Neural cell (in vitro differentiated cells): Measurements from ENCODE around the gene CUL3. TPM values are rescaled to one million over a fixed set of nuclear protein-coding genes. Genes with fewer than 3 reads are reported as not detected.

ENCODE experiments used
- H2AFZ ChIP-seq: fragments of 200-600, 300-800 bp; sonication (generic), shearing (Covaris generic); 2 replicates; pipeline ENCODE4 v1.6.0; 2014; ENCODE audit warnings: low read depth, mild to moderate bottlenecking, antibody characterized with exemption, low read length, moderate library complexity
- H3F3A ChIP-seq: fragments of 200-600 bp; shearing (Covaris generic); 2 replicates; pipeline ENCODE4 v1.6.1; 2016; ENCODE audit warnings: mild to moderate bottlenecking, moderate library complexity, mixed read lengths, antibody characterized with exemption, low read length; ENCODE audit not compliant: insufficient read depth, poor library complexity, severe bottlenecking
- H3K27ac ChIP-seq: fragments of 200-600, 300-800 bp; sonication (generic), shearing (Covaris generic); 2 replicates; pipeline ENCODE4 v1.5.1; 2014; ENCODE audit warnings: mild to moderate bottlenecking, low read length, moderate library complexity
- H3K27me3 ChIP-seq: fragments of 300-800, 200-600 bp; sonication (generic), shearing (Covaris generic); 2 replicates; pipeline ENCODE4 v1.6.0; 2014; ENCODE audit warnings: mild to moderate bottlenecking, low read depth, low read length, moderate library complexity; ENCODE audit not compliant: insufficient read depth
- H3K36me3 ChIP-seq: fragments of 300-800, 200-600 bp; sonication (generic), shearing (Covaris generic); 2 replicates; pipeline ENCODE4 v1.5.1; 2014; ENCODE audit warnings: mild to moderate bottlenecking, antibody characterized with exemption, low read length, moderate library complexity; ENCODE audit not compliant: insufficient read depth
- H3K4me2 ChIP-seq: fragments of 300-800, 200-600 bp; sonication (generic), shearing (Covaris generic); 2 replicates; pipeline ENCODE4 v1.6.0; 2014; ENCODE audit warnings: mild to moderate bottlenecking, low read length
- H3K4me3 ChIP-seq: fragments of 300-800, 200-600 bp; sonication (generic), shearing (Covaris generic); 2 replicates; pipeline ENCODE4 v1.5.1; 2014; ENCODE audit warnings: mild to moderate bottlenecking, low read length, moderate library complexity
- H3K79me2 ChIP-seq: fragments of 200-600 bp; shearing (Covaris generic); replicated peaks from 2 replicates; pipeline ENCODE4 v1.6.0; 2014; ENCODE audit warnings: mild to moderate bottlenecking, low read length, moderate library complexity; ENCODE audit not compliant: insufficient read depth
- H3K9ac ChIP-seq: fragments of 300-800, 200-600 bp; sonication (generic), shearing (Covaris generic); 2 replicates; pipeline ENCODE4 v1.6.1; 2016; ENCODE audit warnings: mild to moderate bottlenecking, low read length, mixed read lengths
- H3K9me2 ChIP-seq: fragments of 200-600 bp; shearing (Covaris generic); 2 replicates; pipeline ENCODE4 v1.6.1; 2016; ENCODE audit warnings: mild to moderate bottlenecking, low read length, mixed read lengths; ENCODE audit not compliant: insufficient read depth
- H3K9me3 ChIP-seq: fragments of 200-600, 300-800 bp; sonication (generic), shearing (Covaris generic); 2 replicates; pipeline ENCODE4 v1.6.1; 2016; ENCODE audit warnings: mild to moderate bottlenecking, mixed run types, low read length, moderate library complexity, mixed read lengths
- H4K20me1 ChIP-seq: fragments of 200-600 bp; shearing (Covaris generic); 2 replicates; pipeline ENCODE4 v1.6.1; 2016; ENCODE audit warnings: mild to moderate bottlenecking, mixed run types; ENCODE audit not compliant: insufficient read depth
- EP300 ChIP-seq: fragments of 450-650 bp; conservative IDR thresholded peaks from 2 replicates; pipeline ENCODE4 v1.6.1; 2014; ENCODE audit warnings: antibody characterized with exemption, mild to moderate bottlenecking, moderate library complexity; ENCODE audit not compliant: poor library complexity, severe bottlenecking
- EZH2 ChIP-seq: fragments of 200-600, 300-800 bp; shearing (Covaris generic), sonication (generic); IDR thresholded peaks from 2 replicates; pipeline ENCODE4 v1.6.1; 2014; ENCODE audit warnings: antibody characterized with exemption, low read length, borderline replicate concordance, mild to moderate bottlenecking; ENCODE audit not compliant: insufficient read depth, poor library complexity, severe bottlenecking
- MXI1 ChIP-seq: fragments of 450-650 bp; conservative IDR thresholded peaks from 2 replicates; pipeline ENCODE4 v1.6.1; 2014; ENCODE audit warnings: antibody characterized with exemption, mild to moderate bottlenecking; ENCODE audit not compliant: poor library complexity, severe bottlenecking
- POLR2AphosphoS5 ChIP-seq: IDR thresholded peaks from 2 replicates; pipeline ENCODE4 v1.6.1; 2012
- RAD21 ChIP-seq: fragments of 450-650 bp; conservative IDR thresholded peaks from 2 replicates; pipeline ENCODE4 v1.6.1; 2014; ENCODE audit warnings: antibody characterized with exemption, mild to moderate bottlenecking, moderate library complexity
- SMC3 ChIP-seq: fragments of 450-650 bp; conservative IDR thresholded peaks from 2 replicates; pipeline ENCODE4 v1.6.1; 2014; ENCODE audit warnings: antibody characterized with exemption, mild to moderate bottlenecking, moderate library complexity; ENCODE audit not compliant: poor library complexity
- TAF1 ChIP-seq: IDR thresholded peaks from 2 replicates; pipeline ENCODE4 v1.6.1; 2012; ENCODE audit warnings: low read depth
- polyA plus RNA-seq: library from polyadenylated mRNA; depleted of rRNA; stranded (reverse); fragments of >200 nt; gene quantifications from 2 replicates; pipeline ENCODE4 v1.2.3, GENCODE V29; 2014
- TF ChIP-seq, protein P1 (sequence below): fragments of 450-650 bp; IDR thresholded peaks from 2 replicates; pipeline ENCODE4 v1.5.1; 2014; ENCODE audit warnings: antibody characterized with exemption, mild to moderate bottlenecking, moderate library complexity; ENCODE audit not compliant: poor library complexity, severe bottlenecking
- TF ChIP-seq, protein P2 (sequence below): IDR thresholded peaks from 2 replicates; pipeline ENCODE4 v1.6.1; 2012; ENCODE audit warnings: borderline replicate concordance

CUL3 gene
- polyA plus RNA-seq, 1 donor from 2014 or later = 53.9 TPM

DNA sequence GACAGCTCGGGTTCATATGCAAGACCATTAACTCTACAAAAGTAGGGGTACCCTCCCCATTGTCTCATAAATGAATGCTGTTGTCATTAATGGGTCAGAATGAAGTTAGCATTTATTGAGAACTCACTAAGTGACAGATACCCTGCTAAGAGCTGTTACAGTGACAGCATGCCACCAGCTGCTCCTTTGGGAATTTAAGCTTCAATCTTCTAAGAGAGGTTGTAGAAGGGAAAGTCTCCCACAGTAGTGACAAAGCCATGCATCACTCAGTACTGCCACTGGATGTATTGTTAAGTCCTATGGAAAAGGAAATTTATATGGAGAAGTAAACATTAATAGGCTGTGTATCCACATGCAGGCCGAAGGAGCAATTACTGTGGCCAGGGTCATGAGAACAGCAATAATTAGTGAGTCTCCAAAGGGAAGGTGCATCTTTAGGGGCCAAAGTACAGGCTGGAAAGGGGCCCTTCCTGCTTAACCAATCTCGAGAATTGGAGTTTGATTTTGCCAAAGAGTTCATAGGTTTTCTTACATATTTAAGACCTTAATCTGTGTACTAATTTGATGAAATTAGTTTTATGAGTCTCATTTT is 118.8 kb downstream of the CUL3 start:
- Histone ChIP-seq H3K4me3 (peak overlapping the region; percentile 20), H3K79me2 (no peaks in the 10 kb centered on the region), H3K27ac (peak overlapping the region; percentile 65), H3K9me2 (no peaks in the 10 kb centered on the region), H2AFZ (no peak overlapping the region), H3F3A (no peaks in the 10 kb centered on the region), H3K27me3 (no peaks in the 10 kb centered on the region), H4K20me1 (no peaks in the 10 kb centered on the region), H3K36me3 (no peaks in the 10 kb centered on the region), H3K9ac (no peak overlapping the region), H3K9me3 (no peaks in the 10 kb centered on the region), H3K4me2 (no peak overlapping the region)
- TF ChIP-seq EZH2 = no peak
- peak; percentile 13 for TF ChIP-seq SMC3
- TF ChIP-seq, protein P1, sequence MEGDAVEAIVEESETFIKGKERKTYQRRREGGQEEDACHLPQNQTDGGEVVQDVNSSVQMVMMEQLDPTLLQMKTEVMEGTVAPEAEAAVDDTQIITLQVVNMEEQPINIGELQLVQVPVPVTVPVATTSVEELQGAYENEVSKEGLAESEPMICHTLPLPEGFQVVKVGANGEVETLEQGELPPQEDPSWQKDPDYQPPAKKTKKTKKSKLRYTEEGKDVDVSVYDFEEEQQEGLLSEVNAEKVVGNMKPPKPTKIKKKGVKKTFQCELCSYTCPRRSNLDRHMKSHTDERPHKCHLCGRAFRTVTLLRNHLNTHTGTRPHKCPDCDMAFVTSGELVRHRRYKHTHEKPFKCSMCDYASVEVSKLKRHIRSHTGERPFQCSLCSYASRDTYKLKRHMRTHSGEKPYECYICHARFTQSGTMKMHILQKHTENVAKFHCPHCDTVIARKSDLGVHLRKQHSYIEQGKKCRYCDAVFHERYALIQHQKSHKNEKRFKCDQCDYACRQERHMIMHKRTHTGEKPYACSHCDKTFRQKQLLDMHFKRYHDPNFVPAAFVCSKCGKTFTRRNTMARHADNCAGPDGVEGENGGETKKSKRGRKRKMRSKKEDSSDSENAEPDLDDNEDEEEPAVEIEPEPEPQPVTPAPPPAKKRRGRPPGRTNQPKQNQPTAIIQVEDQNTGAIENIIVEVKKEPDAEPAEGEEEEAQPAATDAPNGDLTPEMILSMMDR = peak; percentile 22
- no peak for TF ChIP-seq MXI1
- TF ChIP-seq RAD21 = peak; percentile 12
- TF ChIP-seq TAF1 = no peak
- peak; percentile 95 for TF ChIP-seq EP300
- TF ChIP-seq POLR2AphosphoS5 = peak; percentile 86
- TF ChIP-seq, protein P2, sequence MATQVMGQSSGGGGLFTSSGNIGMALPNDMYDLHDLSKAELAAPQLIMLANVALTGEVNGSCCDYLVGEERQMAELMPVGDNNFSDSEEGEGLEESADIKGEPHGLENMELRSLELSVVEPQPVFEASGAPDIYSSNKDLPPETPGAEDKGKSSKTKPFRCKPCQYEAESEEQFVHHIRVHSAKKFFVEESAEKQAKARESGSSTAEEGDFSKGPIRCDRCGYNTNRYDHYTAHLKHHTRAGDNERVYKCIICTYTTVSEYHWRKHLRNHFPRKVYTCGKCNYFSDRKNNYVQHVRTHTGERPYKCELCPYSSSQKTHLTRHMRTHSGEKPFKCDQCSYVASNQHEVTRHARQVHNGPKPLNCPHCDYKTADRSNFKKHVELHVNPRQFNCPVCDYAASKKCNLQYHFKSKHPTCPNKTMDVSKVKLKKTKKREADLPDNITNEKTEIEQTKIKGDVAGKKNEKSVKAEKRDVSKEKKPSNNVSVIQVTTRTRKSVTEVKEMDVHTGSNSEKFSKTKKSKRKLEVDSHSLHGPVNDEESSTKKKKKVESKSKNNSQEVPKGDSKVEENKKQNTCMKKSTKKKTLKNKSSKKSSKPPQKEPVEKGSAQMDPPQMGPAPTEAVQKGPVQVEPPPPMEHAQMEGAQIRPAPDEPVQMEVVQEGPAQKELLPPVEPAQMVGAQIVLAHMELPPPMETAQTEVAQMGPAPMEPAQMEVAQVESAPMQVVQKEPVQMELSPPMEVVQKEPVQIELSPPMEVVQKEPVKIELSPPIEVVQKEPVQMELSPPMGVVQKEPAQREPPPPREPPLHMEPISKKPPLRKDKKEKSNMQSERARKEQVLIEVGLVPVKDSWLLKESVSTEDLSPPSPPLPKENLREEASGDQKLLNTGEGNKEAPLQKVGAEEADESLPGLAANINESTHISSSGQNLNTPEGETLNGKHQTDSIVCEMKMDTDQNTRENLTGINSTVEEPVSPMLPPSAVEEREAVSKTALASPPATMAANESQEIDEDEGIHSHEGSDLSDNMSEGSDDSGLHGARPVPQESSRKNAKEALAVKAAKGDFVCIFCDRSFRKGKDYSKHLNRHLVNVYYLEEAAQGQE = peak; percentile 57

DNA sequence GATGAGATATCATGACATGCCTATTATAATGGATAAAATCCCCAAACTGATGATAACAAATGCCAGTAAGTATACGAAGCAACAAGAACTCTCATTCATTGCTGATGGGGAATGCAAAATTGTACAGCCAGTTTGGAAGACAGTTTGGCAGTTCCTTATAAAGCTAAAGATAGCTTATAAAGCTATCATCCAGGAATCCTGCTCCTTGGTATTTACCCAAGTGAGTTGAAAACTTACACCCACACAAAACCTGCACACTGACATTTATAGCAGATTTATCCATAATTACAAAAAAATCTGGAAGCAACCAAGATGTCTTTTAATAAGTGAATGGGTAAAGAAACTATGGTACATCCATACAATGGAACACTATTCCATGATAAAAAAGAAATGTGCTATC is 123.8 kb downstream of the CUL3 start:
- Histone ChIP-seq H4K20me1 (no peaks in the 10 kb centered on the region), H3F3A (no peaks in the 10 kb centered on the region), H3K27ac (no peak overlapping the region), H3K27me3 (no peaks in the 10 kb centered on the region), H3K36me3 (no peaks in the 10 kb centered on the region), H3K9me2 (no peaks in the 10 kb centered on the region), H3K9me3 (no peaks in the 10 kb centered on the region), H2AFZ (no peak overlapping the region), H3K4me3 (no peak overlapping the region), H3K79me2 (no peaks in the 10 kb centered on the region), H3K4me2 (no peak overlapping the region), H3K9ac (no peak overlapping the region)
- TF ChIP-seq, protein P1 = no peak
- TF ChIP-seq EZH2 (no peak), SMC3 (no peak), RAD21 (no peak), TAF1 (no peak), EP300 (no peak), POLR2AphosphoS5 (no peak), MXI1 (no peak)
- TF ChIP-seq, protein P2 = no peak
